H1 (cell line): ENCODE results near the gene NELL1. TPM values are rescaled to one million over a fixed set of nuclear protein-coding genes. Genes with fewer than 3 reads are reported as not detected.

Experiments
- CTCF ChIA-PET: fragments of 300-600 bp; sonication (Branson Sonifier 250); formaldehyde crosslinking; loops from one replicate; lab custom pipeline; 2021; ENCODE audit not compliant: partially characterized antibody; lab: Charles Lee
- POLR2A ChIA-PET: fragments of 300-600 bp; sonication (Branson Sonifier 250); formaldehyde crosslinking; loops from one replicate; lab custom pipeline; 2021; ENCODE audit warnings: inconsistent platforms; ENCODE audit not compliant: partially characterized antibody; lab: Charles Lee
- DNase-seq, 2 experiments: peaks; one replicate each; pipeline versions ENCODE4 v3.0.0 to v3.0.0-alpha.2; 2010 to 2022; ENCODE audit warnings: low spot score in 2 of 2, low read depth in 1 of 2, mixed read lengths in 1 of 2
- FAIRE-seq: peaks from 2 replicates; lab custom pipeline; 2011; peaks lifted over from hg19 to GRCh38; lab: Jason Lieb, UNC
- H2AFZ ChIP-seq: 2 replicates; pipeline ENCODE4 v1.8.1; 2012; ENCODE audit warnings: low read length, inconsistent platforms
- H2AK5ac ChIP-seq: 2 replicates; pipeline ENCODE4 v1.6.1; 2013; ENCODE audit warnings: low read depth, low read length
- H2BK120ac ChIP-seq: replicated peaks from 2 replicates; pipeline ENCODE3; 2013; ENCODE audit warnings: low read depth, low read length, inconsistent platforms
- H2BK12ac ChIP-seq: 2 replicates; pipeline ENCODE4 v1.6.1; 2013; ENCODE audit warnings: low read depth, low read length
- H2BK15ac ChIP-seq: 2 replicates; pipeline ENCODE4 v1.6.1; 2013; ENCODE audit warnings: low read length
- H2BK20ac ChIP-seq: 2 replicates; pipeline ENCODE4 v1.6.1; 2013; ENCODE audit warnings: low read length
- H2BK5ac ChIP-seq: 2 replicates; pipeline ENCODE4 v1.6.1; 2013; ENCODE audit warnings: low read depth, low read length
- H3K14ac ChIP-seq: 2 replicates; pipeline ENCODE4 v1.6.1; 2013; ENCODE audit warnings: inconsistent platforms; ENCODE audit not compliant: insufficient read length
- H3K18ac ChIP-seq: 2 replicates; pipeline ENCODE4 v1.6.1; 2013; ENCODE audit warnings: low read length; ENCODE audit errors: extremely low read depth
- H3K23ac ChIP-seq: 2 replicates; pipeline ENCODE4 v1.6.1; 2013; ENCODE audit warnings: inconsistent platforms; ENCODE audit not compliant: insufficient read length
- H3K23me2 ChIP-seq: 2 replicates; pipeline ENCODE4 v1.6.1; 2013; ENCODE audit warnings: low read depth, low read length
- H3K27ac ChIP-seq: 2 replicates; pipeline ENCODE4 v1.6.1; 2011; ENCODE audit warnings: low read depth, low read length, inconsistent platforms
- H3K27me3 ChIP-seq, 4 experiments: replicated peaks in 1 of 4; 1 replicate in 1 of 4; 2 replicates in 3 of 4; pipeline versions ENCODE4 v1.6.1 to v1.8.1; 2011 to 2013; ENCODE audit warnings: low read length in 3 of 4, mild to moderate bottlenecking in 3 of 4, inconsistent platforms in 2 of 4, mixed read lengths in 2 of 4, moderate library complexity in 1 of 4; ENCODE audit not compliant: control insufficient read depth in 3 of 4, insufficient read depth in 3 of 4; ENCODE audit errors: extremely low read depth in 1 of 4
- H3K36me3 ChIP-seq, 4 experiments: 2 replicates each; pipeline versions ENCODE4 v1.6.1 to v1.8.1; 2011 to 2013; ENCODE audit warnings: mild to moderate bottlenecking in 4 of 4, low read length in 3 of 4, moderate library complexity in 2 of 4, control low read depth in 1 of 4, inconsistent platforms in 1 of 4; ENCODE audit not compliant: insufficient read depth in 4 of 4, control insufficient read depth in 2 of 4
- H3K4ac ChIP-seq: replicated peaks from 2 replicates; pipeline ENCODE3; 2013; ENCODE audit warnings: low read length, low read depth, mixed read lengths, inconsistent platforms; ENCODE audit not compliant: insufficient read length
- H3K4me1 ChIP-seq, 4 experiments: replicated peaks in 1 of 4; 1 replicate in 1 of 4; 2 replicates in 3 of 4; pipeline versions ENCODE4 v1.6.1 to v1.8.1; 2011 to 2013; ENCODE audit warnings: low read length in 3 of 4, inconsistent platforms in 2 of 4, mixed read lengths in 1 of 4; ENCODE audit not compliant: insufficient read depth in 4 of 4, control insufficient read depth in 3 of 4
- H3K4me2 ChIP-seq, 2 experiments: 2 replicates each; pipeline versions ENCODE4 v1.6.1 to v1.8.1; 2011 to 2013; ENCODE audit warnings: low read depth in 2 of 2, low read length in 2 of 2, control low read depth in 1 of 2, inconsistent platforms in 1 of 2, mild to moderate bottlenecking in 1 of 2; ENCODE audit not compliant: insufficient read depth in 1 of 2
- H3K4me3 ChIP-seq, 4 experiments: fragments of 200-600, 300-600 bp in 1 of 4; sonication (generic), shearing (Covaris generic), sonication (Bioruptor Twin) in 1 of 4; 2 replicates each; pipeline versions ENCODE4 v1.5.1 to v1.8.1; 2011 to 2016; ENCODE audit warnings: low read length in 4 of 4, low read depth in 3 of 4, control low read depth in 2 of 4, inconsistent platforms in 2 of 4, mild to moderate bottlenecking in 2 of 4, mixed read lengths in 1 of 4, moderate library complexity in 1 of 4; ENCODE audit not compliant: insufficient read depth in 2 of 4; ENCODE audit errors: extremely low read depth in 1 of 4
- H3K56ac ChIP-seq: replicated peaks from 2 replicates; pipeline ENCODE3; 2013; ENCODE audit warnings: low read depth, mild to moderate bottlenecking, mixed read lengths, low read length, inconsistent platforms; ENCODE audit not compliant: insufficient read length
- H3K79me1 ChIP-seq: 2 replicates; pipeline ENCODE4 v1.6.1; 2013; ENCODE audit warnings: low read depth, low read length, control low read depth
- H3K79me2 ChIP-seq, 2 experiments: 2 replicates each; pipeline versions ENCODE4 v1.6.1 to v1.8.1; 2012 to 2013; ENCODE audit warnings: low read length in 2 of 2, mild to moderate bottlenecking in 2 of 2, inconsistent platforms in 1 of 2; ENCODE audit not compliant: insufficient read depth in 2 of 2, control insufficient read depth in 1 of 2
- H3K9ac ChIP-seq, 4 experiments: replicated peaks in 1 of 4; 1 replicate in 1 of 4; 2 replicates in 3 of 4; pipeline versions ENCODE4 v1.6.1 to v1.8.1; 2011 to 2013; ENCODE audit warnings: low read depth in 3 of 4, low read length in 3 of 4, control low read depth in 2 of 4, mild to moderate bottlenecking in 2 of 4, moderate library complexity in 2 of 4, inconsistent platforms in 1 of 4; ENCODE audit errors: extremely low read depth in 1 of 4
- H3K9me3 ChIP-seq, 2 experiments: 2 replicates each; pipeline versions ENCODE4 v1.6.1 to v1.8.1; 2012 to 2013; ENCODE audit warnings: mild to moderate bottlenecking in 2 of 2, moderate library complexity in 2 of 2, control low read depth in 1 of 2, inconsistent platforms in 1 of 2, low read depth in 1 of 2, low read length in 1 of 2, mixed read lengths in 1 of 2; ENCODE audit not compliant: insufficient read depth in 2 of 2
- H4K20me1 ChIP-seq, 2 experiments: replicated peaks in 1 of 2; 2 replicates each; pipeline versions ENCODE3 to v1.8.1; 2011 to 2013; ENCODE audit warnings: inconsistent platforms in 2 of 2, low read length in 2 of 2, mild to moderate bottlenecking in 1 of 2; ENCODE audit not compliant: insufficient read depth in 2 of 2, control insufficient read depth in 1 of 2
- H4K5ac ChIP-seq: 2 replicates; pipeline ENCODE4 v1.6.1; 2013; ENCODE audit warnings: low read length, low read depth, mixed read lengths, inconsistent platforms; ENCODE audit not compliant: insufficient read length
- H4K8ac ChIP-seq: 2 replicates; pipeline ENCODE4 v1.8.0; 2013; ENCODE audit warnings: mild to moderate bottlenecking, moderate library complexity, low read length, inconsistent platforms; ENCODE audit not compliant: insufficient read depth; ENCODE audit errors: extremely low read depth
- H4K91ac ChIP-seq: replicated peaks from 2 replicates; pipeline ENCODE3; 2013; ENCODE audit warnings: low read length, mixed read lengths, inconsistent platforms; ENCODE audit not compliant: insufficient read length
- BRCA1 ChIP-seq: IDR thresholded peaks from 2 replicates; pipeline ENCODE4 v1.6.1; 2012; ENCODE audit warnings: low read depth, low read length, improper control_type of control experiment
- FOSL1 ChIP-seq: IDR thresholded peaks from 2 replicates; pipeline ENCODE4 v1.6.1; 2011; ENCODE audit warnings: mild to moderate bottlenecking, low read depth, low read length, moderate library complexity; ENCODE audit not compliant: insufficient read depth
- KDM1A ChIP-seq: fragments of 200-600, 300-600 bp; sonication (generic); IDR thresholded peaks from 2 replicates; pipeline ENCODE4 v1.7.1; 2016; ENCODE audit warnings: mild to moderate bottlenecking, low read length, borderline replicate concordance
- POLR2A ChIP-seq, 2 experiments: IDR thresholded peaks; 1 replicate in 1 of 2; 2 replicates in 1 of 2; pipeline ENCODE4 v1.6.1; 2011; ENCODE audit warnings: low read depth in 2 of 2, low read length in 2 of 2, mild to moderate bottlenecking in 2 of 2; ENCODE audit errors: control extremely low read depth in 1 of 2
- RFX5 ChIP-seq: IDR thresholded peaks from 2 replicates; pipeline ENCODE4 v1.6.1; 2011; ENCODE audit warnings: low read depth, low read length, improper control_type of control experiment, borderline replicate concordance
- SAP30 ChIP-seq: fragments of 300-600 bp; sonication (generic); IDR thresholded peaks from 2 replicates; pipeline ENCODE4 v1.7.1; 2012; ENCODE audit warnings: low read length, moderate library complexity, mild to moderate bottlenecking, inconsistent platforms; ENCODE audit not compliant: insufficient read depth, insufficient replicate concordance
- TAF7 ChIP-seq: optimal IDR thresholded peaks from 2 replicates; pipeline ENCODE3; 2011; ENCODE audit warnings: low read depth, mild to moderate bottlenecking, inconsistent platforms, low read length, moderate library complexity, borderline replicate concordance
- WGBS, 2 experiments: shearing (Covaris generic) in 1 of 2; methylation state at CpG; one replicate each; pipeline versions ENCODE4 v1.1.6 to v1.1.7; 2013 to 2015; ENCODE audit warnings: low lambda C conversion rate in 2 of 2, mixed read lengths in 2 of 2, inconsistent platforms in 1 of 2, low coverage in 1 of 2, missing lambda C conversion rate in 1 of 2; ENCODE audit not compliant: insufficient replicate concordance in 2 of 2, insufficient coverage in 1 of 2, insufficient read length in 1 of 2; ENCODE audit errors: extremely low coverage in 1 of 2, missing lambda C conversion rate in 1 of 2; 5-methylcytosine and 5-hydroxymethylcytosine counted together
- polyA plus RNA-seq, 7 experiments: library from polyadenylated mRNA; depleted of rRNA in 3 of 7; stranded (reverse) in 5 of 7; unstranded in 2 of 7; fragments of >200 nt in 5 of 7; fragments of 200-250 nt in 2 of 7; gene quantifications; 1 replicate in 5 of 7; 2 replicates in 1 of 7; 4 replicates in 1 of 7; pipeline versions ENCODE4 v1.2.1 to v1.2.3, GENCODE V29; 2011 to 2013; ENCODE audit warnings: missing spikeins in 2 of 7, mixed read lengths in 2 of 7
- total RNA-seq: library from RNA; stranded (reverse); fragmentation: NEBNext Ultra II Directional; extraction: Animal tissue kit (Norgen Biotek cat#: 25700); gene quantifications from 2 replicates; pipeline ENCODE4 v1.2.1, GENCODE V29; 2021

Gene NELL1
- total and polyA plus RNA-seq, 2 of the 8 experiments (the other 6 are each of a cell fraction or from before 2014, with no cell fraction given): 0.21 TPM; not detected in 1

DNA sequence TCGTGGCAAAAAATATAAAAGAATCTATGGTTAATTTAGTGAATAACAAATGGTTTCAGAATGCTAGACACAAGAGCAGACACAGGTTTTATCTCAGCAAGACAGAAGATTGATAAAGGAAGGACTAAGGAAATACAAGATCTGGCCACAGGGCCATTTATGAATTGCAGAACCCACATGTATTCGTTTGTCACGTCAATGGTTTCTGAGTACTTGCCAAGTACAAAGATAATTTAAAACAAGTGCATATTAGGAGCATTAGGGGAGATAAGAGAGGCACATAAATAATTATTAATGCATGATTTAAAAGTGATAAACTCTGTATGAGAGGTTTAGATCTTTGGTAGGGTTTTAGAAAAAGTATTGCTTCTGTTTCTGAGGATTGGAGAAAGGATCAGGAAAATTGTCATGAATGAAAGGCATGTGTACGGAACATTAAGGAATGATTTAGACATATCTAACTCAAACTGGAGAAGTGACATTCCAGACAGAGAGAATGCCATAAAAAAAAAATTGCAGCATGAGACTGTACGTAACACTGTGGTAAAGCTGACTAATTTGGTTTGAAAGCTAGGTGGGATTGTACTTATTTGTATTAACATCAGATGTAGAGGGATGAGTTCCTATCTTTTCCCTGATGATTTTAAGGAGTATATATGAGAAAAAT lies 727.1 kb downstream of the NELL1 start:
- no peak overlapping the region for H2BK20ac ChIP-seq
- no peak overlapping the region for H2BK15ac ChIP-seq
- H3K4me3 ChIP-seq: no peak overlapping the region
- H4K8ac ChIP-seq: no peak overlapping the region
- CTCF ChIA-PET: no interaction called here
- no peak overlapping the region for H3K14ac ChIP-seq
- no peak overlapping the region for H3K56ac ChIP-seq
- POLR2A ChIA-PET: no interaction called here
- no peak overlapping the region for H3K27ac ChIP-seq
- H2AK5ac ChIP-seq: no peak overlapping the region
- H3K79me1 ChIP-seq: no peaks in the 10 kb centered on the region
- H3K79me2 ChIP-seq: no peaks in the 10 kb centered on the region
- no peaks in the 10 kb centered on the region for H4K20me1 ChIP-seq
- no peak overlapping the region for H2BK120ac ChIP-seq
- no peaks in the 10 kb centered on the region for H3K9me3 ChIP-seq
- TF ChIP-seq SAP30 (no peak), KDM1A (no peak), BRCA1 (no peak), POLR2A (IDR thresholded peaks at IDR 0.05; ENCODE audit: control extremely low read depth in 1 of 2, low read depth in 2 of 2, low read length in 2 of 2) (no peak), TAF7 (no peak), RFX5 (no peak), FOSL1 (no peak)
- H3K4ac ChIP-seq: no peak overlapping the region
- H3K27me3 ChIP-seq: no peaks in the 10 kb centered on the region
- no peak overlapping the region for H2BK5ac ChIP-seq
- H3K18ac ChIP-seq: no peak overlapping the region
- WGBS, 2 experiments: 81% methylated on average over 5 of the region's 5 CpGs; no CpG with 5 or more reads in 1 of the 2 experiments
- no peak overlapping the region for H2BK12ac ChIP-seq
- no peak for FAIRE-seq
- H4K5ac ChIP-seq: no peak overlapping the region
- H3K9ac ChIP-seq: no peak overlapping the region
- H4K91ac ChIP-seq: no peak overlapping the region
- H3K4me2 ChIP-seq: no peak overlapping the region
- no peaks in the 10 kb centered on the region for H3K23me2 ChIP-seq
- H3K36me3 ChIP-seq: no peaks in the 10 kb centered on the region
- H2AFZ ChIP-seq: no peak overlapping the region
- 0 out of 7 replicates have a peak, but pooled peaks cover 0 to 2% (median 0%) of the 10 kb centered on the region in 4 experiments for H3K4me1 ChIP-seq
- H3K23ac ChIP-seq: no peak overlapping the region
- no peak for DNase-seq
